GM18519 (cell line): ENCODE results near the gene TSC22D2.
"Not testable (repeated sequence)": the region's sequence is repeated elsewhere in the genome, so short reads cannot be mapped to it uniquely, and the experiment has no call there.

Experiments used
- ATAC-seq: cut with Tn5 transposase; IDR thresholded peaks from one replicate; pipeline ENCODE4 v1.9.1; 2021; ENCODE audit warnings: mild to moderate bottlenecking, moderate library complexity; ENCODE audit not compliant: unreplicated experiment, low FRiP score

TSC22D2 gene

GRCh38 chr3:150446470-150446977, 38.4 kb downstream of the TSC22D2 start:
- ATAC-seq, result no peak

DNA sequence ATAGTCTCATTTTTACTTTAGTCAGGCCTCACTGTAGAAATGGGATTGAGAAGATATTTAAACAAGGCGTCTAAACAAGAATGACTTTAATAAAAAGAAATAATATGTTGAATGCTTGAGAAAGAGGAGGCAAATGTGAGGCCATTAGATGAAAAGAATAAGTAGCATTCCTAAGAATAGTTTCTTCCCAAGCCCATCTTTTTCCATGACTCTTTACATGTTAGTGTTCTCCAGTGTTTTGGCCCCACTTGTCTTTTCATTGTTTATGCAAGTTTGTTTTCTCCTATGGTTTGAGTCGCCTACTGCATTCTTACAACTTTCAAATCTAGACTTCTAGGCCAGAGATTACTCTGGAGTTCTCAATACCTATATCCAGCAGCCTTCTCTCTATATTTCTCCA, 39.0 kb downstream of the TSC22D2 start:
- ATAC-seq, result no peak

DNA sequence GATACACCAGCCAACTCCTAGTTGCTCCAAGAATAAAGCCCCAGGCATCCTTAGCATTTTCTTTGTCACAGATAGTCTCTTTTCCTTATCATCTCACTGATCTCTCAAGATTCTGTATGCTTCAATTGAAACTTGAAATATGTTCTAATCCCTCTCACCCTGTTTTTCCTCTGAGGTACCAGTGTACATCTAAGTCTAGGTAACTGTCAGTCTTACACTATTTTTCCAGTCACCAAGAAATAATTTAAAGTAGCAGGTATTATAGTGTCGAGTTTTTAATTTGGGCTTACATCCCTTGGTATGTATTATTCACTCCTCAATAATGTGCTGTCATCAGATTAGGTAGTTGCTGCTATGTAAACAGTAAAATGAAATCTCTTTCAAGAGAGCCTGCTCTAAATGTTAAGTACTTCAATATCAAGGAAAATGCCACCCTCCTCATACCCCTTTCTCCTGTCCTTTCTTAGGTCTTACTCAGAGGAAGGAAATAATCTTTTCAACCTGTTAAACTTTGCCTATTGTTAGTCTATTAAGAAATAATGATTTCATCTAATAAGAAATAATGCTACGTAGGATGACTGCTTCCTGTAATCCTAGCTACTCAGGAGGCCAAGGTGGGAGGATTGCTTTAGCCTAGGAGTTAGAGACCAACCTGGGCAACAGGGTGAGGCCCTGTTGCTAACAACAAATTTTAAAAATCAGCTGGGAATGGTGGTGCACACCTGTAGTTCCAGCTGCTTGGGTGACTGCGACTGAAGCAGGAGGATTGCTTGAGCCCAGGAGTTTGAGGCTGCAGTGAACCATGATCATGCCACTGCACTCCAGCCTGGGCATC, 39.8 kb downstream of the TSC22D2 start:
- no peak for ATAC-seq

- no peak for ATAC-seq
These were observed 41.1 kb downstream of the TSC22D2 start for GRCh38 chr3:150449169-150449721.

DNA sequence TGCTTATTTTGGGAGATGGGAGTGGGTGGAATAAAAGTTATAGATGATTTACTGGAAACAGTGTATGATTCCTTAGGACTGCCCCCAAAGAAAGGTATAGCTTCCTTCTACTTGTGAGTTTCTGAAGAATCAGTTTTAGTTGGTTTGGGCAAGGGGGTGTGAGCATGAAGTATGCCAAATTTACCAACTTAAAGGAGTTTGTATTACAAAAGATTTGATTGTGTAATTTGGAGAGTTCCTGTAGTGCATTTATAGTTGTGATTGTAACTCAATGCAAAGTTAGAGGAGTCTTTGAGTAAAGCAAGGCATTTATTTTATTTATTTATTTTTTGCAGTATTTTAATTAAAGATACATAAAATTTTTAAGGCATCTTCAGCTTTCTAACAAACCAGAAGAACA, 42.8 kb downstream of the TSC22D2 start:
- no peak for ATAC-seq

DNA sequence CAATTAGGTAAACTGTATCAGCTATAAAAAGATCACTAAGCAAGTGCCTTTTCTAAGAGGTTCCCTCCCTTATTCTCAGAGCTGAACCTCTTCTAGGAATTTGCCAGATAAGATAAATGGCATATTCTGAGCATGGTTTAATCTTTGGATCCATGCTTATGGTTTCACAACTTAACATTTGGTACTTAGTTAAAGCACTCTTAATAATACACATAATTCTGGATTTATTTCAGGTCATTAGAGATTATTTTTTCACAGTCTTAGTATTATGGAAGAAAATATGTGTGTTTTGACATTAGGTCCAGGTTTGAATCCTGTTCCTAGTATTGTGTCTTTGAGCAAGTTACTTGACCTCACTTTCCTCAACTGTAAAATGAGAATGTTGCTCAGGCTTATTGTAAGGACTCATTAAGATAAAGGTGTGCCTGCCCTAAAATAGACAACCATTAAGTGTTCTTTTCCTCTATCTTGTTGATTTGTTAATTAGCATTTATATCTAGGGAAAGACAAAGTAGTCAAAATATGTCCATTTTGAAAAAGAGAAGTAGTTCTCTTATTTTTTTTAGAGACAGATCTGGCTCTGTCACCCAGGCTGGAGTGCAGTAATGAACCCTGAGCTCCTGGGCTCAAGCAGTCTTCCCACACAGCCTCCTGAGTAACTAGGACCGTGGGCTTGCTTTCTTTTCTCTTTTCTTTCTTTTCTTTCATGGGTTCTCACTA, 43.4 kb downstream of the TSC22D2 start:
- no peak for ATAC-seq

DNA sequence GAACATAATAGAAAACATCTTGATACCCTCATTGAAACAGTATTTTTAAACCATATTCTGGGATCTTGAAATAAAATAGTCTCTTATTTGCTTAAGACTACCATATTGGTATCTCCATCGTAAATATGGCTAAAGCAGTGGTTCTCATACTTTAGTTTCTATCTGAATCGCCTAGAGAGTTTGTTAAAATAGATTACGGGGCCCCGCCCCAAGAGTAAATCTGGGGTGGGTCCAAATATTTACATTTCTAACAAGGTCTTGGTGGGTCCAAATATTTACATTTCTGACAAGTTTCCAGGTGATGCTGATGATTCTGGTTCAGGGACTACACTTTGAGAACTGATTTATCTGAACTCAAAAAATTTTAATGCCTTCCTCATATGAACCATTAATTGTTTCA, 45.3 kb downstream of the TSC22D2 start:
- no peak for ATAC-seq

DNA sequence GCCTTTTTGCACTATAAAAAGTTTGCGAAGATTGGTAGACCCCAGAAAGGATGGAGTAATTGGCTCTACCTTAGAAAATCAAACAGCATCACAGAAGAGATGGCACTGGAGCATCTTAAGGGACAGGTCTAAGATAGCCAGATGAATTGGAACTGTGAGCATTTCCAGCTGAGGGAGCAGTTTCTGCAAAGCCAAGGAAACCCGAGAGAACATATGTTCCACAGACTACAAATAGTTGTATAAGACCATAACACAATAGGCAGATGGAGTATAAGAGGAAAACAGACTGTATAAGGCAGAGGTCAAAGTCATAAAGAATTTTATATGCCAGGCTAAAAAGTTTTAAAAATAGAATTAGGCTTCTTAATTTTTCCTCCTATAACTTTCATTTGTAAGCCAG, 46.0 kb downstream of the TSC22D2 start:
- ATAC-seq, result no peak

- no peak for ATAC-seq
These were observed 46.5 kb downstream of the TSC22D2 start for GRCh38 chr3:150454622-150455021.

- ATAC-seq, result no peak
These were observed 47.2 kb downstream of the TSC22D2 start for GRCh38 chr3:150455341-150455740.

DNA sequence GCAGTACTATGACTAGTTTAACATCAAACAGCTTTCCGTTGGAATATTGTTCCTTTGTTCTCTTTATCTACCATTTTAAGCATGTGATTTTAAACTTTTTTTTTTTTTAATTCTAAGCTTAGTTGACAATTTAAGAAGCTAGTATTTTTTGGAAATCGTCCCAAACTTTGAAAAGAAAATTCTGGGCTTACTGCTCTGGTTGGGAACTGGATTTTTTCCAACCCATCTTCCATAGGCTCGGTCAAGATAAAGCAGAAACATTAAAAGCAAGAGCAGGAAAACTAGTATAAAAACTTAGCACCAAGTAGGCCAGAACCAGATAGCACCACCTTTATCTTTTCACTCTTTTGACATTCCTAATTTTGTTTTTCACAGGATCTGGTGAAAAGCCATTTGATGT, 49.9 kb downstream of the TSC22D2 start:
- no peak for ATAC-seq

- ATAC-seq, result no peak
These were observed 52.4 kb downstream of the TSC22D2 start for GRCh38 chr3:150460484-150460883.

DNA sequence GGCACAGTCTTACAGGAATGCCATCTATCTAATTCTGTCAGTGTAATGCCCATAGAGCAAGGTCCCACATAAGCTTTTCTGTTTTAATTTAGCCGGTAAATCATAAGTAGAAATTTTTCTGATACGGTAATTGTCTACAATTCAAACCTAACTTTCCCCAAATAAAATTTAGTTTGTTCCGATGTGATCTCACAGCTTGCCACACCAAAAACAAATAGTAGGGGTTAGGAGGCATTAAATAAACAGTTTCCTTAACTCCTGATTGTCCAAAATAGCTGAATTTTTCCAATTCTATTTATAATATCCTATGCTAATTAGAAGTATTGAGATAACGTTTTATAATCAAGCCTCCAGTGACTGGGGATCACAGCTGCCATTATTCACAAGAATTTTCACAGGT, 53.3 kb downstream of the TSC22D2 start:
- no peak for ATAC-seq

GRCh38 chr3:150462108-150462507, 54.0 kb downstream of the TSC22D2 start:
- ATAC-seq, result no peak

GRCh38 chr3:150464684-150465083, 56.6 kb downstream of the TSC22D2 start:
- no peak for ATAC-seq

DNA sequence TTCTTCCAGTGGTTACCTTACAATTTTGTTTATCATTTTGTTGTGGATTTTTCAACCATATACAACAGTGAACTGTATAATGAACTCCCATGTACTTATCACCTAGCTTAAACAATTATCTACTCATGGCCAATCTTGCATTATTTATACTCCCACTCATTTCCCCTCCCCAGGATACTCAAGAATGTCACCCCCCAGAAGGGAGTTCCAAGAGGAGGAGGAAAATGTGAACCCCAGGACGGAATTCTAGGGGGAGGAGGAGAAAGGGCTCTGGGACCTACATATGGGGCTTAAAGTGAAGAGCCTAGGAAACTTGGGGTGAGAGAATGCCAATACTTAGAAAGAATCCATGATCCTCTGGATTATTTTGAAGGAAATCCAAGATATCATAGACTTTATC, 59.3 kb downstream of the TSC22D2 start:
- ATAC-seq, result no peak

- no peak for ATAC-seq
These were observed 61.2 kb downstream of the TSC22D2 start for GRCh38 chr3:150469031-150469930.

DNA sequence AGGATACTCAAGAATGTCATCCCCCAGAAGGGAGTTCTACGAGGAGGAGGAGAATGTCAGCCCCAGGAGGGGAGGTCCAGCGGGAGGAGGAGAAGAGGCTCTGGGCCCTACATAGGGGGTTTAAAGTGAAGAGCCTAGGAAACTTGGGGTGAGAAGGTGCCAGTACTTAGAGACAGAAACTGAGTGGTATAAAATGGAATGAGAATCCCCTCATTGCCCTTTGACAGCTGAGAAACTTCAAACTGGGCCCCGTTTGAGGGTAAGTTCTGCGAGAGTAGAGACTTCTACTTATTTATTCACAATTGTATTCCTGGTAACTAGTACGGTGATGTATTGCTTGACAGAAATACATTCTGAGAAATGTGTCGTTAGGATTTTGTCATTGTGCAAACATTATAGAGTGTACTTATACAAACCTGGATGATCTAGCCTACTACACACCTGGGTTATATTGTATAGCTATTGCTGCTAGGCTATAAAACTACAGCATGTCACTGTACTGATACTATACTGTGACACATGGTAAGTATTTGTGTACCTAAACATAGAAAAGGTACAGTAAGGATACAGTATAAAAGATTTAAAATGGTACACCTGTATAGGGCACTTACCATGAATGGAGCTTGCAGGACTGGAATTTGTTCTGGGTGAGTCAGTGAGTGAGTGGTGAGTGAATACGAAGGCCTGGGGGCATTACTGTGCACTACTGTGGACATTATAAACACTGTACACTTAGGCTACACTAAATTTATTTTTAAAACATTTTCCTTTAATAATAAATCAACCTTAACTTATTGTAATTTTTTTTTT, 62.0 kb downstream of the TSC22D2 start:
- no peak for ATAC-seq

DNA sequence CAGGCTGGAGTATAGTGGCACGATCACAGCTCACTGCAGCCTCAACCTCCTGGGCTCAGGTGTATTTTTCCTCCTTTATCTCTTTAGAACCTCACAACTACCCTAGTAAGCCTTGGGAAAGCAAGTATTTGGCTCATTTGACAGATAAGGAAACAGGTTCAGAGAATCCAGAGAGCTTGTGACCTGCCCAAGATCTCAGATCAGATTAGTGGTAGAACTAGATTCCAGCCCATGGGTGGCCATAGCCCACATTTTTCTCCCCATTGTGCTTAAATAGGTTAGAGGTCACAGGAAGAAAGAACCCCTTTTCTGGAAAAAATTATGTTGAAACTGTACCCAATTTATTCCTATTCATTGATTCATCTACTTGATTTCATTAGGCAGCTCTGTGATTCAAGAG, 64.3 kb downstream of the TSC22D2 start:
- no peak for ATAC-seq

DNA sequence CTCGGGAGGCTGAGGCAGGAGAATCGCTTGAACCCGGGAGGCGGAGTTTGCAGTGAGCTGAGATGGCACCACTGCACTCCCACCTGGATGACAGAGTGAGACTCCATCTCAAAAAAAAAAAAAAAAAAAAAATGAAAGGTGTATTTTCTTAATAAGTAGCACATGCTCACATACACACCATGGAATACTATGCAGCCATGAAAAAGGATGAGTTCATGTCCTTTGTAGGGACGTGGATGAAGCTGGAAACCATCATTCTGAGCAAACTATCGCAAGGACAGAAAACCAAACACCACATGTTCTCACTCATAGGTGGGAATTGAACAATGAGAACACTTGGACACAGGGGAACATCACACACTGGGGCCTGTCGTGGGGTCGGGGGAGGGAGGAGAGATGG, 65.1 kb downstream of the TSC22D2 start:
- ATAC-seq, result not testable (repeated sequence)
